ENCODE results near the gene TMED4. TPM values are rescaled to one million over a fixed set of nuclear protein-coding genes. Genes with fewer than 3 reads are reported as not detected.

Gene TMED4
- total and polyA plus RNA-seq, 4 donors = 26.9 to 97.1 (median 46.9) TPM

DNA sequence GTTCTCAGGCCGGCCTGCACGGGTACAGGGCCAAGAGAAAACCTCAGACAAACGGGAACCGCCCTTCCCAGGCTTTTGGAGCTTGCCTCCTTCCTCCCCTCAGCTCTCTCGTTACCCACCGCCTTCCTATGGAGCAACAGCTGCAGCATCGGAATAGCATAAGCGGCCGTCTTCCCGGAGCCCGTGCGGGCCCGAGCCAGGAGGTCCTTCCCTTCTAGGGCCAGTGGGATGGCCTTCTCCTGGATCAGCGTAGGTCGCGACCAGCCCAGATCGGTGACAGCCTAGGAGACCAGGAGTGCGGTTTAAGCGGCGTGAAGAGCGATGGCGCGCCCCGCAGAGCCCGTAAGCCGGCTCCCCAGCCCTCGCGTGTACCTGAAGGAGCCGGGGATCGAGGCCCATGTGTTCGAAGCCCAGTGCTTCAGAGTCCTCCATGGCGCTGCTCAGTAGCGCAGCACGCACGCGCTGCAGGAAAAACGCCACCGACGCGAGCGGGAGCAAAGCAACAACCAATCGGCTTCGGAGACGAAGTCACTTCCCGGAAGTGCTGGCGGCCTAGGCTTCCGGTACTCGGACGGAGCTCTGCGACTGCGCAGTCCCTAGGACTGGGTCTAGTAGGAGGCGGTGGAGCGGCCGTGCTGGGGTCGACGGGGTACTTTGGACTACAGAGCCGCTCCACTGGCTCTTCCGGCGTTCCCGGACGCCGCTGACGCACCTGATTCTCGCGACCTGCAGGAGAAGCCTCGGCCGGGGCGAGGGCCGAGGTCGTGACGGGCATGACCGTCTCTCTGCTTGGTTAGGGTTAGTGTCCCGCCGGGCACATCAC is 8.4 kb downstream of the TMED4 start, which contains the start of gene DDX56:
DDX56 (minus strand) TSS at position 445 of the 823 bp plus-strand sequence; CDS start at position 432, 13 bp downstream.
- DNase-seq (ENCODE audit: low spot score) = peak; percentile 91
- TF ChIP-seq, protein P1, sequence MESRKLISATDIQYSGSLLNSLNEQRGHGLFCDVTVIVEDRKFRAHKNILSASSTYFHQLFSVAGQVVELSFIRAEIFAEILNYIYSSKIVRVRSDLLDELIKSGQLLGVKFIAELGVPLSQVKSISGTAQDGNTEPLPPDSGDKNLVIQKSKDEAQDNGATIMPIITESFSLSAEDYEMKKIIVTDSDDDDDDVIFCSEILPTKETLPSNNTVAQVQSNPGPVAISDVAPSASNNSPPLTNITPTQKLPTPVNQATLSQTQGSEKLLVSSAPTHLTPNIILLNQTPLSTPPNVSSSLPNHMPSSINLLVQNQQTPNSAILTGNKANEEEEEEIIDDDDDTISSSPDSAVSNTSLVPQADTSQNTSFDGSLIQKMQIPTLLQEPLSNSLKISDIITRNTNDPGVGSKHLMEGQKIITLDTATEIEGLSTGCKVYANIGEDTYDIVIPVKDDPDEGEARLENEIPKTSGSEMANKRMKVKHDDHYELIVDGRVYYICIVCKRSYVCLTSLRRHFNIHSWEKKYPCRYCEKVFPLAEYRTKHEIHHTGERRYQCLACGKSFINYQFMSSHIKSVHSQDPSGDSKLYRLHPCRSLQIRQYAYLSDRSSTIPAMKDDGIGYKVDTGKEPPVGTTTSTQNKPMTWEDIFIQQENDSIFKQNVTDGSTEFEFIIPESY (IDR thresholded peaks at IDR 0.05) = peak; percentile 97
- TF ChIP-seq TAF1 (conservative IDR thresholded peaks at IDR 0.05) (no peak), RAD21 (IDR thresholded peaks at IDR 0.05) (peak in 1 of 2 donors; percentile 39), RXRA (IDR thresholded peaks at IDR 0.05) (peak; percentile 65 to 77), YY1 (IDR thresholded peaks at IDR 0.05) (peak; percentile 96), HNF4G (IDR thresholded peaks at IDR 0.05) (no peak), JUND (IDR thresholded peaks at IDR 0.05) (no peak), EGR1 (IDR thresholded peaks at IDR 0.05; ENCODE audit: low read depth in 2 of 2) (peak; percentile 43 to 88), NR2F2 (IDR thresholded peaks at IDR 0.05) (no peak), GABPA (IDR thresholded peaks at IDR 0.05 in 1 of 2, conservative IDR thresholded peaks at IDR 0.05 in 1 of 2) (peak; percentile 87 to 98), FOXA1 (IDR thresholded peaks at IDR 0.05) (no peak), FOXA2 (IDR thresholded peaks at IDR 0.05) (no peak), HNF4A (conservative IDR thresholded peaks at IDR 0.05) (peak; percentile 25 to 64), SP1 (IDR thresholded peaks at IDR 0.05) (peak; percentile 66)
- TF ChIP-seq, protein P2, sequence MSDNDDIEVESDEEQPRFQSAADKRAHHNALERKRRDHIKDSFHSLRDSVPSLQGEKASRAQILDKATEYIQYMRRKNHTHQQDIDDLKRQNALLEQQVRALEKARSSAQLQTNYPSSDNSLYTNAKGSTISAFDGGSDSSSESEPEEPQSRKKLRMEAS (IDR thresholded peaks at IDR 0.05) = peak; percentile 99
- TF ChIP-seq, protein P3, sequence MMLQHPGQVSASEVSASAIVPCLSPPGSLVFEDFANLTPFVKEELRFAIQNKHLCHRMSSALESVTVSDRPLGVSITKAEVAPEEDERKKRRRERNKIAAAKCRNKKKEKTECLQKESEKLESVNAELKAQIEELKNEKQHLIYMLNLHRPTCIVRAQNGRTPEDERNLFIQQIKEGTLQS (IDR thresholded peaks at IDR 0.05) = no peak
- TF ChIP-seq, protein P4, sequence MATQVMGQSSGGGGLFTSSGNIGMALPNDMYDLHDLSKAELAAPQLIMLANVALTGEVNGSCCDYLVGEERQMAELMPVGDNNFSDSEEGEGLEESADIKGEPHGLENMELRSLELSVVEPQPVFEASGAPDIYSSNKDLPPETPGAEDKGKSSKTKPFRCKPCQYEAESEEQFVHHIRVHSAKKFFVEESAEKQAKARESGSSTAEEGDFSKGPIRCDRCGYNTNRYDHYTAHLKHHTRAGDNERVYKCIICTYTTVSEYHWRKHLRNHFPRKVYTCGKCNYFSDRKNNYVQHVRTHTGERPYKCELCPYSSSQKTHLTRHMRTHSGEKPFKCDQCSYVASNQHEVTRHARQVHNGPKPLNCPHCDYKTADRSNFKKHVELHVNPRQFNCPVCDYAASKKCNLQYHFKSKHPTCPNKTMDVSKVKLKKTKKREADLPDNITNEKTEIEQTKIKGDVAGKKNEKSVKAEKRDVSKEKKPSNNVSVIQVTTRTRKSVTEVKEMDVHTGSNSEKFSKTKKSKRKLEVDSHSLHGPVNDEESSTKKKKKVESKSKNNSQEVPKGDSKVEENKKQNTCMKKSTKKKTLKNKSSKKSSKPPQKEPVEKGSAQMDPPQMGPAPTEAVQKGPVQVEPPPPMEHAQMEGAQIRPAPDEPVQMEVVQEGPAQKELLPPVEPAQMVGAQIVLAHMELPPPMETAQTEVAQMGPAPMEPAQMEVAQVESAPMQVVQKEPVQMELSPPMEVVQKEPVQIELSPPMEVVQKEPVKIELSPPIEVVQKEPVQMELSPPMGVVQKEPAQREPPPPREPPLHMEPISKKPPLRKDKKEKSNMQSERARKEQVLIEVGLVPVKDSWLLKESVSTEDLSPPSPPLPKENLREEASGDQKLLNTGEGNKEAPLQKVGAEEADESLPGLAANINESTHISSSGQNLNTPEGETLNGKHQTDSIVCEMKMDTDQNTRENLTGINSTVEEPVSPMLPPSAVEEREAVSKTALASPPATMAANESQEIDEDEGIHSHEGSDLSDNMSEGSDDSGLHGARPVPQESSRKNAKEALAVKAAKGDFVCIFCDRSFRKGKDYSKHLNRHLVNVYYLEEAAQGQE (IDR thresholded peaks at IDR 0.05) = peak; percentile 78
- TF ChIP-seq, protein P5, sequence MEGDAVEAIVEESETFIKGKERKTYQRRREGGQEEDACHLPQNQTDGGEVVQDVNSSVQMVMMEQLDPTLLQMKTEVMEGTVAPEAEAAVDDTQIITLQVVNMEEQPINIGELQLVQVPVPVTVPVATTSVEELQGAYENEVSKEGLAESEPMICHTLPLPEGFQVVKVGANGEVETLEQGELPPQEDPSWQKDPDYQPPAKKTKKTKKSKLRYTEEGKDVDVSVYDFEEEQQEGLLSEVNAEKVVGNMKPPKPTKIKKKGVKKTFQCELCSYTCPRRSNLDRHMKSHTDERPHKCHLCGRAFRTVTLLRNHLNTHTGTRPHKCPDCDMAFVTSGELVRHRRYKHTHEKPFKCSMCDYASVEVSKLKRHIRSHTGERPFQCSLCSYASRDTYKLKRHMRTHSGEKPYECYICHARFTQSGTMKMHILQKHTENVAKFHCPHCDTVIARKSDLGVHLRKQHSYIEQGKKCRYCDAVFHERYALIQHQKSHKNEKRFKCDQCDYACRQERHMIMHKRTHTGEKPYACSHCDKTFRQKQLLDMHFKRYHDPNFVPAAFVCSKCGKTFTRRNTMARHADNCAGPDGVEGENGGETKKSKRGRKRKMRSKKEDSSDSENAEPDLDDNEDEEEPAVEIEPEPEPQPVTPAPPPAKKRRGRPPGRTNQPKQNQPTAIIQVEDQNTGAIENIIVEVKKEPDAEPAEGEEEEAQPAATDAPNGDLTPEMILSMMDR (IDR thresholded peaks at IDR 0.05; ENCODE audit: low read depth, low read length, missing input control) = no peak
- H3K4me3 ChIP-seq (ENCODE audit: low read depth in 1 of 3, low read length in 3 of 3) = peak within 1 kb of the TSS; percentile 65 to 100 (median 96)
- H3K9ac ChIP-seq (ENCODE audit: low read depth in 1 of 2, low read length in 2 of 2) = peak within 1 kb of the TSS; percentile 91 to 93
- H3K9me3 ChIP-seq (ENCODE audit: control insufficient read depth in 4 of 4, low read length in 3 of 4) = no peaks in the 10 kb centered on the region
- H3K27me3 ChIP-seq (ENCODE audit: control insufficient read depth in 4 of 4, insufficient read depth in 4 of 4, low read length in 3 of 4) = no peaks in the 10 kb centered on the region
- under 1% methylated on average over 74 of the region's 74 CpGs for WGBS
- peaks cover 3 to 28% (median 22%) of the 10 kb centered on the region in 4 donors for H3K4me1 ChIP-seq (ENCODE audit: control insufficient read depth in 4 of 4, insufficient read depth in 4 of 4, low read length in 3 of 4)
- H3K27ac ChIP-seq (ENCODE audit: low read depth in 1 of 2, low read length in 2 of 2) = peak within 1 kb of the TSS; percentile 87 to 92
- H3K36me3 ChIP-seq (ENCODE audit: control insufficient read depth in 4 of 4, insufficient read depth in 3 of 4, low read depth in 1 of 4, low read length in 3 of 4) = peaks cover 20 to 43% (median 39%) of the 10 kb centered on the region in 4 donors
